Measurements from ENCODE around the gene TMEM132C.

- TF ChIP-seq POLR2A (IDR thresholded peaks at IDR 0.05) (no peak), CTCF (IDR thresholded peaks at IDR 0.05) (no peak), EP300 (IDR thresholded peaks at IDR 0.05) (no peak)
These were observed 148.1 kb downstream of the TMEM132C start for GRCh38 chr12:128415036-128415560.
